NCI-H446 (cell line): ENCODE measurements around the gene POLR3H.

Experiments
- DNase-seq, 2 experiments: peaks; one replicate each; lab custom pipeline; 2025; lab: John Stamatoyannopoulos, UW

Gene POLR3H

DNA sequence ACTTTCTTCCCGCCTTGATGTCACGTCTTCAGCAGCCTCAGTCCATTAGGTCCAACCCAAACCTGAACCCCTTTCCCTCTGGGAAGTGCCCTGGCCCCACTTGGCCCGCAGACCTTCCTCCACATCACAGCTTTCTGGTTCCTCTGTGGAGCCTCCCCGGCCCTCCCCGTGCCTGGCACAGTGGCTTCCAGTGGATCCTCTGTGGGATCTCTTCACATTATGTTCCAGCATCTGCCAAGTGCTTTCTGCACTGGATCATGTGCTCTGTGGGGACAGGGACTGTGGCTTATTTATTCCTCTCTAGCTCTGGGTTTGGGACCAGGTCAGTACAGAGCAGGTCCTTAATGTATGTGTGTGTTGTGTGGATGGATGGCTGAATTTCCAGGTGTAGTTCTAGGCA is 30.9 kb downstream of the POLR3H start:
- DNase-seq: no peak

GRCh38 chr22:41512421-41513194 is 31.7 kb downstream of the POLR3H start:
- no peak for DNase-seq

- no peak for DNase-seq
Observed at GRCh38 chr22:41511521-41511968, 32.7 kb downstream of the POLR3H start.

DNA sequence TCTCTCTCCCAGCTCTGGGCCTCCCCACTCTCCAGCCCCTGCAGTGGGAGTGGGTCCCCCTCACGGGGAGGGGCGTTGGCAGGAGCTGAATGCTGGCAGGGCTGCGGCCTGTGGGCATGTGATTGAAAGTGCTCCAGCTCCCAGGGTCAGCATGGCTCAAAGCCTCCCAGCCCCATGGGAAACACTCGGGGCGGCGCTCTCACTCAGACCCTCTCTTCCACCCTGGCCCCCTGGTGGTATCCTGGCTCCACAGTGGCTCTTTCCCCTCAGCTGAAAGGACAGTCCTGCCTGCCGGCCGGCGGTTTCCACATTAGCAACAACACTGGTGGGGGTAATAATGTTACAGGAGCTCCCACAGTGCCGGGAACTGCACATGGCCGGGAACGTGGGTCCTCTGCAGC is 35.5 kb downstream of the POLR3H start:
- no peak for DNase-seq

GRCh38 chr22:41507330-41508063 is 36.8 kb downstream of the POLR3H start:
- DNase-seq: no peak

- DNase-seq: no peak
Observed at GRCh38 chr22:41505511-41506220, 38.6 kb downstream of the POLR3H start.

- DNase-seq: no peak
Observed at GRCh38 chr22:41504816-41505215, 39.5 kb downstream of the POLR3H start.

GRCh38 chr22:41504397-41504796 is 39.9 kb downstream of the POLR3H start:
- no peak for DNase-seq

DNA sequence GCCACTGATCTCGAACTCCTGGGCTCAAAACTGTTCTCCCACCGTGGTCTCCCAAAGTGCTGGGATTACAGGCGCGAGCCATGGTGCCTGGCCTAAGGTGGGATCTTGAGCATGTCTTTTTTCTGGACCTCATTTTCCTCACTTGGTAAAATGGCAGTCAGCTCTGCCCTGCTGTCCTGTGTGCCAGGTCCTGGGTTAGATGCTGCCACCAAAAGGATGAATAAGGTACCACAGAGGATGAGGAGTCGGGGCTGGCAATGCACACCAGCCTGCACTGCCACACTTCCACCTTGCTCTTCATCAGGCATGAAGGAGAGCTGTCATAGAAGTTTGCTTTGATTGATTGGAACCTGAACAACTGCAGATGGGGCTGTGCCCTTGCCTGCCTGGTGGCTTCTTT is 43.1 kb downstream of the POLR3H start:
- DNase-seq: no peak

- no peak for DNase-seq
Observed at GRCh38 chr22:41500303-41500702, 44.0 kb downstream of the POLR3H start.

DNA sequence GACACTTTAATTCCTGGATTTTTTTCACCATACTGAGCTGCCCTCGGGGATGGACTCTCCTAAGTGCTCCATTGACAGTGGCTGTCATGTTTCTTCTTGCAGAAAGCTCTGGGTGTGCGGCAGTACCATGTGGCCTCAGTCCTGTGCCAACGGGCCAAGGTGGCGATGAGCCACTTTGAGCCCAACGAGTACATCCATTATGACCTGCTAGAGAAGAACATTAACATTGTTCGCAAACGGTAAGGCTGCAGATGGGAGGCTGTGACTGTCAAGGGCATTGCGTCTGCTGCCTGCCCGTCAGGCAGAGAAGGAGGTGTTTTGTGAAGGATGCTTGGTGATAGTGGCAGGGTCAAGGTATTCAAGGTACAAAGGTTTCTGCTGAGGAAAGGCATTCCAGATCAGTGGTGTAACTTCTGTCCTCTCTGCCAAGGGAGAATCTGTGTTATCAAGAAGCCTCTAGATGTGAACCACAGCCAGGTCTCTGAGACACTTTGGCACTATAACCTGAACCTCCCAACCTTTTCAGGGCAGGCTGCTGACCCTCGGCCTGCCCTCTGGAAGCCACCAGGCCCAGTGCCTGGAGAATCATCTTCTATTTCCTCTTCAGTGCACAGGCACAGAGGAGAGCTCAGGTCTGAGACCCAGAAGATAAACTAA is 44.5 kb downstream of the POLR3H start:
- no peak for DNase-seq

DNA sequence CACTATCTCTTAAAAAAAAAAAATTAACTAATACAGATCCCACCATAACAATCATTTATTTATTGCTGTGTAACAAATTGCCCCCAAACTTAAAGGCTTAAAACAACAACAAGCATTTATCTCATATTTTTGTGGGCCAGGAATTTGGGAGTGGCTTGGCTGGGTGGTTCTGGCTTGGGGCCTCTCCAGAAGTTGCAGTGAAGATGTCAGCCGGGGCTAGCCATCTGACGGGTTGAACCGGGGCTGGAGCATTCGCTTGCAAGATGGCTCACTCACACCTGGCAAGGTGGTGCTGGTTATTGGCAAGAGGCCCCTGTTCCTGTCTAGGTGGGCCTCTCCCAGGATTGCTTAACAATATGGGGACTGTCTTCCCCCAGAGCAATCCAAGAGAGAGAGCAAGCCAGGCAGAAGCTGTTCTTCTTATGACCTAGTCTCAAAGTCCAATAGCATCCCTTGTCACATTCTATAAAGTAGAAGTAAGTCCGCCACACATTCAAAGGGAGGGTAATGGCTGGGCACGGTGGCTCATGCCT is 45.9 kb downstream of the POLR3H start:
- DNase-seq: no peak

- DNase-seq: no peak
Observed at GRCh38 chr22:41491374-41492100, 52.7 kb downstream of the POLR3H start.

- DNase-seq: no peak
Observed at GRCh38 chr22:41488596-41489385, 55.5 kb downstream of the POLR3H start.

GRCh38 chr22:41488076-41488475 is 56.2 kb downstream of the POLR3H start:
- DNase-seq: no peak

DNA sequence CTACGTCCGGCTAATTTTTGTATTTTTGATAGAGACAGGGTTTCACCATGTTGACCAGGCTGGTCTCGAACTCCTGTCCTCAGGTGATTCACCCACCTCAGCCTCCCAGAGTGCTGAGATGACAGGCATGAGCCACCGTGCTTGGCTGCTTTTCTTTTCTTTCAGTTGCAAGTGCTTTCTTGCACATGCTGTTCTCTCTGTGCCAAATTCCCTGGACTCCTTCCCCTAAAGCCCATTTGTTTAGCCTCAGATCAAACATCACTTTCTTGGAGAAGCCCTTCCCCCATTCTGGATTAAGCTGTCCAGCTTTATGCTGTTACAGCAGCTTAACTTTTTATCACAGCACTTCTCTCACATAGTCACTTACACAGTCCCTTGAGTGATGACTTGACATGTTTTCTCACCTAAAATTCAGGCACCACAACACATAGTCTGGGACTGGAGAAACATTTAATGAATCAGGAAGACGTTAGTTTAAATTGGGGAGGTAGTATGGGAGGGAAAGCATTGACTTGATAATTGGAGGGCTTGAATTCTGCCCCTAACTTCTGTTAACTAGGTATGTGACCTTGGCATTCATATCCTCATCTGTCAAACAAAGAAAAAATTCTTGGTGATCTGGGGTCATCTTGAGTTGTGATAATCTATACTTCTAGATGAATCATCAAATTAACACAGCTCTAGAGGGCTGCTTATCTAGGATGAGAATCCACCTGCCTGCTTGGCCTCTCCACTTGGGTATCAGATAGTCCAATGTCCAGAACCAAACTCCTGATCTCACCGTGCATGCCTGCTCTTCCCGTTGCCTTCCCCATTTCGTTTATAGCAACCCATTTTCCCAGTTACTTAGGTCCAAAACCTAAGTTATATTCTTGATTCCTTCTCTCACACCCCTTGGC is 57.0 kb downstream of the POLR3H start:
- DNase-seq: no peak

DNA sequence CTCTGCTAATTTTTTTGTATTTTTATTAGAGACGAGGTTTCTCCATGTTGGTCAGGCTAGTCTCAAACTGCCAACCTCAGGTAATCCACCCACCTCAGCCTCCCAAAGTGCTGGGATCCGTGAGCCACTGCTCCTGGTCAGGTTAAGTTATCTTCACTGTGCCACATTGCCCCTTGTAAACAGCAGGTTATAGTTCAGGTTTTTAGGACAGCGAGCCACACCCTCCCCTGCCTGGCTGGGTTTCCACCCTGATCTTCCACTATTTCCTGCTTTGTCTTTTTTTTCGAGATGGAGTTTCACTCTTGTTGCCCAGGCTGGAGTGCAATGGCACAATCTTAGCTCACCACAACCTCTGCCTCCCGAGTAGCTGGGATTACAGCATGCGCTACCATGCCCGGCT is 59.2 kb downstream of the POLR3H start:
- DNase-seq: no peak

DNA sequence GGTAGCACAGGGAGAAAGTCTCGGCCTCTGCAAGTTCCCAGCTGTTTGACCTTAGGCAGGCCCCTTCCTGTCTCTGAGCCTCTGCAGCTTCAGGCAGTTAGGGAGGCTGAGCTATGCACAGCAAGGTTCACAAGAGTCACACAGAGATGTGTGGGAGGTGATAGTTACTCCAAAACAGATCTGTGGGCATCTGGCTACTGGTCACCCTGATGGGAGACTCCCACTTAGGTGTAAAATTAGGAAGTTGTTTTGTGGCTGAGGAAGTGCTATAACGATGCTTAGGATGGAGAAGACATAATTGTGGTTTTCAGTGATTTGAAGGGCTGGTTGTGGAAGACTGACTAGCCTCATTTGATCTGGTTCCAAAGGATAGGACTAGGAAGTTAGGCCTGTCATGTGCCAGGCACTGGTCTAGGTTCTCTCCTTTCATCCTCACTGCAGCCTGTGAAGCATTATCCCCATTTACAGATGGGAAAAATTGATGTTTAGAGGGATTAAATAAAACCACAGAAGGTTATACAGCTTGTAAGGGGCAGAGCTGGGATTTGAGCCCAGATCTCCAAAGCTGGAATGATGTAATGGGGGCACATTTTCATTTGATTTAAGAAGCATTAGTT is 61.8 kb downstream of the POLR3H start:
- DNase-seq: no peak

DNA sequence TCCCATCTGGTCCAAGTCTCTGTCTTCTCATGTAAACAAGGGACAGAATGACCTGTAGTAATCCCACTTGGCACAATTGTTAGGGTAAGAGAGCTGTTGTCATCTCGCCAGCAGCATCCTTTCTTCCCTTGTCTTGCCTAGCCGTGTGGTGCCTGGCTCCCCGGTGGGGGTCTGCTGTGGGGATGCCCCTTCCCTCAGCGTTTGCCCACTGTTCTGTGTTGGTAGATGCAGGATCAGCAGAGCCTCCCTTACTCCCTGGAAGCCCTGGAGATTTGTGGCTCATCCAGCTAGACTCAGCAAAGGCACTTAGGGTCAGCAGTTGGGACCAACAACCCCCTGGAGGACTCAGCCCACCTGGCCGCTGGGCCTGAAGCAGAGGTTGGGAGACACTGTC is 62.3 kb downstream of the POLR3H start:
- DNase-seq: no peak
